A549 treated with CORT108297 at 1 μM for 4 hours (cell line): Measurements from ENCODE around the gene CFH. TPM values are rescaled to one million over a fixed set of nuclear protein-coding genes. Genes with fewer than 3 reads are reported as not detected.

Source experiments
- total RNA-seq: library from RNA; stranded (reverse); fragments of 200-300 nt; extraction: Qiagen RNA extraction; gene quantifications from 5 replicates; pipeline ENCODE4 v1.2.3, GENCODE V29; 2022

The CFH gene
- total RNA-seq, result 3.6 to 5.0 TPM (median 4.1 TPM) in 5 replicates

GRCh38 chr1:196651637-196652215 lies at the start of gene CFH:
TSS of gene CFH (plus strand) at chr1:196652043. CDS start at chr1:196652118, 75 bp downstream.

GRCh38 chr1:196608390-196609369 lies 43.2 kb upstream of the CFH start, which contains the start of gene KCNT2:
TSS of gene KCNT2 (minus strand) at chr1:196608440. CDS start at chr1:196608309, 131 bp downstream.

GRCh38 chr1:196774603-196775002 lies 122.8 kb downstream of the CFH start, which contains the start of gene CFHR3:
TSS of gene CFHR3 (plus strand) at chr1:196774840. CDS start at chr1:196774887, 47 bp downstream.

Other genes with a start within 250 kb of the CFH start
- gene KCNT2, start 43.6 kb upstream of the CFH start, total RNA-seq, result 0.03 to 0.09 TPM (median 0.07 TPM) in 4 of 5 replicates, not detected in the other
- gene CFHR3, start 122.8 kb downstream of the CFH start, total RNA-seq, result 0.10 to 0.24 TPM (median 0.21 TPM) in 5 replicates
- gene CFHR1, start 167.7 kb downstream of the CFH start, total RNA-seq, result 0.20 to 0.27 TPM in 2 of 5 replicates, not detected in the others
- gene CFHR4, start 236.0 kb downstream of the CFH start, total RNA-seq, result not detected in 5 replicates